Nephron (organoid): ENCODE measurements around the gene GYS1.

Experiments
- H3K27ac Mint-ChIP-seq, 3 experiments: 2 replicates each; pipeline ENCODE4 v1.8.0; 2020; ENCODE audit warnings: mixed read lengths in 3 of 3, mild to moderate bottlenecking in 2 of 3, moderate library complexity in 1 of 3
- H3K27me3 Mint-ChIP-seq: 2 replicates; pipeline ENCODE4 v1.8.0; 2021; ENCODE audit warnings: low read depth, mild to moderate bottlenecking, moderate library complexity, mixed read lengths
- H3K36me3 Mint-ChIP-seq: 2 replicates; pipeline ENCODE4 v1.8.0; 2020; ENCODE audit warnings: low read depth, mixed read lengths
- H3K4me1 Mint-ChIP-seq: 2 replicates; pipeline ENCODE4 v1.8.0; 2020; ENCODE audit warnings: mixed read lengths
- H3K4me3 Mint-ChIP-seq, 3 experiments: 2 replicates each; pipeline ENCODE4 v1.8.0; 2020; ENCODE audit warnings: mild to moderate bottlenecking in 3 of 3, mixed read lengths in 3 of 3, moderate library complexity in 2 of 3
- H3K9me3 Mint-ChIP-seq: 2 replicates; pipeline ENCODE4 v1.8.0; 2020; ENCODE audit warnings: mixed read lengths
- CTCF ChIP-seq, 3 experiments: fragments of 200-600 bp; sonication (generic); IDR thresholded peaks; one replicate each; pipeline ENCODE4 v1.5.0; 2021; ENCODE audit warnings: antibody characterized with exemption in 3 of 3; ENCODE audit not compliant: unreplicated experiment in 3 of 3

The GYS1 gene

DNA sequence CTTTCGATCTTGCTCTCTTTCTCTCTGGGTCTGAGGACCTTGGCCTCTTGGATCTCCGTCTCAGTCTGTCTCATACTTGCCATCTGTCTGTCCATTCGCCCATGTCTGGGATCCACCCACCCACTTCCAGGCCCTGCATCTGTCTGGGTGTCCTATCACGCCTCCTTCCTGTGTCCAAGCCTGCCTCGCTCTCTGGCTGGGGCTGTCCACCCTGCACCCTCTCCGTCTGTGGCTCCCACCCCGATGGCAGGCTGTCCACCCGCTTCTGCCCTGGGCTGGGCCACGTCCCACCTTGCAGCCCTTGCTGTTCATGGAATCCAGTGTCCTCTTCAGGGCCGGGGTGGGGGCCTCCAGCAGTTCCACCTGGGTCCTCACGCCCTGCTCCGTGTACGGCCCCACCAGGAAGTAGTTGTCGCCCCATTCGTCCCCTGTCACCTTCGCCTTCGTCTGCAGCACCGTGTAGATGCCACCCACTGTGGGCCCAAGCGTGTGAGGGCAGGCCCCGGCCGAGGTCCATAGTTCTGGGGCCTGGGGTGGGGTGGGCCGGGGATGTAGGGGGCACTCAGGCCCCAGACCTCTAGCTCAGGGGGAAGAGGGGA lies 2.0 kb downstream of the GYS1 start:
- TF ChIP-seq CTCF (IDR thresholded peaks at IDR 0.05; ENCODE audit: unreplicated experiment in 3 of 3) = no peak
- H3K9me3 Mint-ChIP-seq = no peaks in the 10 kb centered on the region
- peak overlapping the region in 2 of 3 experiments; percentile 72 to 85 for H3K27ac Mint-ChIP-seq
- peaks cover 42% of the 10 kb centered on the region for H3K4me1 Mint-ChIP-seq
- no peaks in the 10 kb centered on the region for H3K27me3 Mint-ChIP-seq
- H3K36me3 Mint-ChIP-seq = peaks cover 35% of the 10 kb centered on the region
- H3K4me3 Mint-ChIP-seq = peak overlapping the region; percentile 44 to 96 (median 96)

DNA sequence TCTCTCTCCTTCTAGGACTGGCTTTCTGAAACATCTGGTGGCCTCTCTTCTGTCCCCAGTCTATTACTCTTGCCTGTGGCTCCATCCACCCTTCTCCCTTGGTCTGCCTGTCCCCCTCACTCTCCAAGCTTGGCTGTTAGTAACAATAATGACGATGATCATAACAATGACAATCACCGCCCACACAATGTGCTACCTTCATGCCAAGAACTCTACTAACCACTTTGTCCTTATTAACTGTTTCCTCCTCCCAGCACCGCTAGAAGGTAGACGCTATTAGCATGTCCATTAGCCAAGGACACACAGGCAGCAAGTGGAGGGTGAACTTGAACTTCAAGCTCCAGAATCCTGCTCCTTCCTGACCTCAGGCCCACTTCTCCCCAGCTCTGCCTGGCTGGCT lies 2.7 kb downstream of the GYS1 start:
- H3K36me3 Mint-ChIP-seq = peaks cover 37% of the 10 kb centered on the region
- no peaks in the 10 kb centered on the region for H3K9me3 Mint-ChIP-seq
- H3K27me3 Mint-ChIP-seq = no peaks in the 10 kb centered on the region
- peak overlapping the region in 2 of 3 experiments; percentile 45 to 53 for H3K4me3 Mint-ChIP-seq
- no peak for TF ChIP-seq CTCF (IDR thresholded peaks at IDR 0.05; ENCODE audit: unreplicated experiment in 3 of 3)
- peaks cover 42% of the 10 kb centered on the region for H3K4me1 Mint-ChIP-seq
- H3K27ac Mint-ChIP-seq = peak overlapping the region; percentile 24 to 85 (median 72)

DNA sequence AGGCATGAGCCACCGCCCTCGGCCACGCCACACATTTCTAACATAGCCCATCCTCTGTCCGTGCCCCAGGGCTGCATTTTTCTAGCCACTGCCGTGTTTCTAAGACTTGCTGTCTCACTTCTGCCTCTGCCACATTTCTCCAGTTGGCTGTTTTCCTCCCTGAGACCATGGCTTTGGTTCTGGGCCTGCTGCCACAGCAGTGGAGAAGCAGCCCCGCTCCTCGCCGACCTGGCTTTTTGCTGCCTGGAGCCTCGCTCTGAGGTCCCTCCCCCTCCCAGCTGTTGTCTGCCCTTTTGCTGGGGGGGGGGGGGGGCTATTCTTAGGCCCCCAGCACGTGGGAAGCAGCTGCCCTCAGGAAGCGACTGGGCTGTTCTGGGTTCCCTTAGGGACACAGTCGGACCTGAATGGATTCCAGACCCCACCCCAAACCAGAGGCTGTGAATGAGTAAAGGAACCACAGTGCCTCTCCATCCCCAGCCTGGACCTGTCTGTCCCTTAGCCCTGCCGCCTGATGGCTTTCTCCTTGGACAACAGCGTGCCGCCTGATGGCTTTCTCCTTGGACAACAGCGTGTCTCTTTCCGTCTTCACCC lies 3.3 kb downstream of the GYS1 start:
- Mint-ChIP-seq H3K27ac (peak overlapping the region; percentile 24 to 91 (median 85)), H3K27me3 (no peaks in the 10 kb centered on the region), H3K4me1 (peaks cover 36% of the 10 kb centered on the region), H3K4me3 (peak overlapping the region; percentile 20 to 53 (median 45)), H3K9me3 (no peaks in the 10 kb centered on the region), H3K36me3 (peaks cover 40% of the 10 kb centered on the region)
- TF ChIP-seq CTCF (IDR thresholded peaks at IDR 0.05; ENCODE audit: unreplicated experiment in 3 of 3) = no peak

DNA sequence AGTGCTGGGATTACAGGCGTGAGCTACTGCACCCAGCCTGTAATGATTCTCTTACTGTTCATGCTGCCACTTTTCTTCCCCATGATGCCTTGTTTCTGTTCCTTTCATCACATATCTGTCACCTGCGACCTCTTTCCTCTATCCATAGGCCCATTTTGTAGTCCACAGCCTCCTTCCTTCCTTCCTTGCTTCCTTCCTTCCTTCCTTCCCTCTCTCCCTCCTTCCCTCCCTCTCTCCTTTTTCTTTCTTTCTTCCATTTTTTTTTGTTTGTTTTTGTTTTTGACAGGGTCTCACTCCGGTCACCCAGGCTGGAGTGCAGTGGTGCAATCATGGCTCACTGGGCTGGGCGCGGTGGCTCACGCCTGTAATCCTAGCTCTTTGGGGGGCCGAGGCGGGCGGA lies 4.2 kb downstream of the GYS1 start:
- H3K9me3 Mint-ChIP-seq = no peaks in the 10 kb centered on the region
- no peaks in the 10 kb centered on the region for H3K27me3 Mint-ChIP-seq
- H3K4me3 Mint-ChIP-seq = no peak overlapping the region
- peak overlapping the region in 1 of 3 experiments; percentile 46 for H3K27ac Mint-ChIP-seq
- H3K36me3 Mint-ChIP-seq = peaks cover 40% of the 10 kb centered on the region
- H3K4me1 Mint-ChIP-seq = peaks cover 29% of the 10 kb centered on the region
- no peak for TF ChIP-seq CTCF (IDR thresholded peaks at IDR 0.05; ENCODE audit: unreplicated experiment in 3 of 3)

GRCh38 chr19:48988286-48988685 lies 4.8 kb downstream of the GYS1 start:
- H3K4me1 Mint-ChIP-seq = peaks cover 25% of the 10 kb centered on the region
- H3K27me3 Mint-ChIP-seq = no peaks in the 10 kb centered on the region
- no peaks in the 10 kb centered on the region for H3K9me3 Mint-ChIP-seq
- no peak overlapping the region for H3K4me3 Mint-ChIP-seq
- TF ChIP-seq CTCF (IDR thresholded peaks at IDR 0.05; ENCODE audit: unreplicated experiment in 3 of 3) = no peak
- H3K27ac Mint-ChIP-seq = peak overlapping the region in 1 of 3 experiments; percentile 59
- H3K36me3 Mint-ChIP-seq = peaks cover 45% of the 10 kb centered on the region

- H3K9me3 Mint-ChIP-seq = no peaks in the 10 kb centered on the region
- peaks cover 52% of the 10 kb centered on the region for H3K36me3 Mint-ChIP-seq
- H3K4me3 Mint-ChIP-seq = no peak overlapping the region
These were observed 5.8 kb downstream of the GYS1 start for GRCh38 chr19:48987323-48987722.

More at GRCh38 chr19:48987323-48987722, 5.8 kb downstream of the GYS1 start:
- H3K27me3 Mint-ChIP-seq = no peaks in the 10 kb centered on the region
- no peak overlapping the region for H3K27ac Mint-ChIP-seq
- TF ChIP-seq CTCF (IDR thresholded peaks at IDR 0.05; ENCODE audit: unreplicated experiment in 3 of 3) = no peak
- H3K4me1 Mint-ChIP-seq = peaks cover 23% of the 10 kb centered on the region
